ENCODE data around the gene UPF3A. TPM values are rescaled to one million over a fixed set of nuclear protein-coding genes. Genes with fewer than 3 reads are reported as not detected.

UPF3A gene
- total and polyA plus RNA-seq, 10 donors: 33.0 to 59.7 (median 49.1) TPM

DNA sequence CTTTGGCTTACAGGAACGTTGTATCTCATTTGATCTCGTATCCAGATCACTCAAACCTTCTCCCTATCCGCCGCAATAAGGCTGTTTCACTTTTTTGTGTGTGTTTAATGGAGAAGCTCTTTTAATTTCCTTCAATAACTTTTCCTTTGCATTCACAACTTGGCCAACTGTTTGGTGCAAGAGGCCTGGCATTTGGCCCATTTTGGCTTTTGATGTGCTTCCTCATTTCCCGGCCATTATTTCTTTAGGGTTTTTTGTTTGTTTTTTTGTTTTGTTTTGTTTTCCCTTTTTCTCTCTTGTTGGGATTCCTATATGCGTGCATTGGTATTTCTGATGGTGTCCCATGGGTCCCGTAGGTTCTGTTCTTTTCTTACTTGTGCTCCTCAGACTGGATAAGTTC, 6.1 kb upstream of the UPF3A start:
- H3K36me3 ChIP-seq: peaks cover 0 to 85% (median 23%) of the 10 kb centered on the region in 6 donors

DNA sequence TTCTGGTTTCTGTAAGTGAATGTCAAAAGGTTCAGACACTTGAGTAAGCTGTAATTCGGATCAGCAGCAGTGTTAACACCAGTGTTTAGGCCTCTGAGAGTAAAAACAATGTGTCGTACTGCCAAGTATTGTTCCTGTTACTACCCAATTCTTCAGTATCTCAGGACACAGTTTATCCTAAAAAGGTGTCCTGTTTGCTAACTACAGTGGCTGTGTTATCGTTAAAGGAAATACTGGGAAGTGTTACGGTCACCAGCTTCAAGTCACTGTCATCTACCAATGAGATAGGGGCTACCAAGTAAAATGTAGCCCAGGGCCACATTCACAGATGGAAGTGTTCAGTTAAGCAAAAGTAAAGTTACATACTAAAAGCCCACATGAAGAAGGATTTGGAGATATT, 2.3 kb upstream of the UPF3A start:
- H3K27me3 ChIP-seq (replicated peaks in 1 of 7): no peaks in the 10 kb centered on the region
- H3K36me3 ChIP-seq: peaks cover 0 to 52% (median 11%) of the 10 kb centered on the region in 6 donors
- no peak overlapping the region for H3K4me3 ChIP-seq
- H3K9me3 ChIP-seq: no peaks in the 10 kb centered on the region
- peak overlapping the region in 4 of 8 donors; percentile 97 to 99 (median 98) for H3K27ac ChIP-seq
- WGBS, 5 donors: 85 to 91% (median 87%) methylated on average over 4 of the region's 4 CpGs
- H3K4me1 ChIP-seq: peaks cover 21 to 45% (median 31%) of the 10 kb centered on the region in 6 donors
- intact Hi-C loops (cut with DNase I; ENCODE audit: low total_unique reads): no loop called here
- TF ChIP-seq, protein P1, sequence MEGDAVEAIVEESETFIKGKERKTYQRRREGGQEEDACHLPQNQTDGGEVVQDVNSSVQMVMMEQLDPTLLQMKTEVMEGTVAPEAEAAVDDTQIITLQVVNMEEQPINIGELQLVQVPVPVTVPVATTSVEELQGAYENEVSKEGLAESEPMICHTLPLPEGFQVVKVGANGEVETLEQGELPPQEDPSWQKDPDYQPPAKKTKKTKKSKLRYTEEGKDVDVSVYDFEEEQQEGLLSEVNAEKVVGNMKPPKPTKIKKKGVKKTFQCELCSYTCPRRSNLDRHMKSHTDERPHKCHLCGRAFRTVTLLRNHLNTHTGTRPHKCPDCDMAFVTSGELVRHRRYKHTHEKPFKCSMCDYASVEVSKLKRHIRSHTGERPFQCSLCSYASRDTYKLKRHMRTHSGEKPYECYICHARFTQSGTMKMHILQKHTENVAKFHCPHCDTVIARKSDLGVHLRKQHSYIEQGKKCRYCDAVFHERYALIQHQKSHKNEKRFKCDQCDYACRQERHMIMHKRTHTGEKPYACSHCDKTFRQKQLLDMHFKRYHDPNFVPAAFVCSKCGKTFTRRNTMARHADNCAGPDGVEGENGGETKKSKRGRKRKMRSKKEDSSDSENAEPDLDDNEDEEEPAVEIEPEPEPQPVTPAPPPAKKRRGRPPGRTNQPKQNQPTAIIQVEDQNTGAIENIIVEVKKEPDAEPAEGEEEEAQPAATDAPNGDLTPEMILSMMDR (IDR thresholded peaks at IDR 0.05 in 8 of 11, conservative IDR thresholded peaks at IDR 0.05 in 3 of 11): no peak
- no peak for TF ChIP-seq POLR2A (IDR thresholded peaks at IDR 0.05)
- TF ChIP-seq POLR2AphosphoS5 (IDR thresholded peaks at IDR 0.05): no peak
- no peak for DNase-seq

More for the DNA sequence above, 6.1 kb upstream of the UPF3A start:
- intact Hi-C loops (cut with DNase I; ENCODE audit: low total_unique reads): no loop called here
- TF ChIP-seq POLR2AphosphoS5 (IDR thresholded peaks at IDR 0.05): no peak
- no peak for TF ChIP-seq POLR2A (IDR thresholded peaks at IDR 0.05)
- TF ChIP-seq, protein P1 (IDR thresholded peaks at IDR 0.05 in 8 of 11, conservative IDR thresholded peaks at IDR 0.05 in 3 of 11): no peak
- Histone ChIP-seq H3K27ac (no peak overlapping the region), H3K9me3 (no peaks in the 10 kb centered on the region), H3K4me1 (peaks cover 3 to 16% (median 7%) of the 10 kb centered on the region in 6 donors), H3K27me3 (replicated peaks in 1 of 7) (no peaks in the 10 kb centered on the region), H3K4me3 (no peak overlapping the region)
- DNase-seq: no peak
- WGBS, 5 donors: 62 to 84% (median 75%) methylated on average over 7 of the region's 7 CpGs

DNA sequence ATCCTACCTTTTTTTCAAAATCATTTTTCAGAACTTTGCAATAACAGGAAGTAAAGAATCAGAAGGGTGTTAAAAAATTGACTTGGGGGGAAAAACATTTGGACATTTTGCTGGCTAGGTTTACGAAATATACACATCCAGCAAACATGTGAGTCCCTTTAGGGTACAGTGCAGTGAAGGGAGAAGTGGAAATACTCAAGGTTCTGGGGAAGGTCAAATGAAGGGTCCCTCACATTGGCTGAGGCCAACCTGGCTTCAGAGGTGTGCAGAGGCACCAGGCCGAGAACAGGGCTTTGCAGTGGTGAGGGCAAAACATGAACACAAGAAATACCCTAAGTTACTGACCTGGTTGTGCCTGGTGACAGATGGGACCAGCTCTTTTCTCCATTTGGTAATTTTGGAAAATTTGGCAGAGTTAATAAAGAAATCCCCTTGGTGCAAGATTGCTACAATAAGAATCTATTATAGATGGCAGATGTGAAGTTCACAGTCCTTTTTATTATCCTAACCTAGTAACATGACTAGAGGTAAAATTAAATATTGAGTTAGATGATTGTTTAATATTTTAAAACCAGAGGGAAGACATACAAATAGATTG, 1.5 kb upstream of the UPF3A start:
- H3K4me3 ChIP-seq: peak overlapping the region in 2 of 8 donors; percentile 83 to 90
- peaks cover 0 to 52% (median 10%) of the 10 kb centered on the region in 6 donors for H3K36me3 ChIP-seq
- peak overlapping the region in 7 of 8 donors; percentile 97 to 99 (median 99) for H3K27ac ChIP-seq
- peaks cover 21 to 52% (median 34%) of the 10 kb centered on the region in 6 donors for H3K4me1 ChIP-seq
- H3K9me3 ChIP-seq: no peaks in the 10 kb centered on the region
- peak; percentile 56 for DNase-seq
- TF ChIP-seq, protein P1 (IDR thresholded peaks at IDR 0.05 in 8 of 11, conservative IDR thresholded peaks at IDR 0.05 in 3 of 11): no peak
- TF ChIP-seq POLR2A (IDR thresholded peaks at IDR 0.05) (no peak), POLR2AphosphoS5 (IDR thresholded peaks at IDR 0.05) (no peak)
- intact Hi-C loops (cut with DNase I; ENCODE audit: low total_unique reads): no loop called here
- no peaks in the 10 kb centered on the region for H3K27me3 ChIP-seq (replicated peaks in 1 of 7)
- WGBS, 5 donors: 72 to 81% (median 79%) methylated on average over 2 of the region's 2 CpGs

DNA sequence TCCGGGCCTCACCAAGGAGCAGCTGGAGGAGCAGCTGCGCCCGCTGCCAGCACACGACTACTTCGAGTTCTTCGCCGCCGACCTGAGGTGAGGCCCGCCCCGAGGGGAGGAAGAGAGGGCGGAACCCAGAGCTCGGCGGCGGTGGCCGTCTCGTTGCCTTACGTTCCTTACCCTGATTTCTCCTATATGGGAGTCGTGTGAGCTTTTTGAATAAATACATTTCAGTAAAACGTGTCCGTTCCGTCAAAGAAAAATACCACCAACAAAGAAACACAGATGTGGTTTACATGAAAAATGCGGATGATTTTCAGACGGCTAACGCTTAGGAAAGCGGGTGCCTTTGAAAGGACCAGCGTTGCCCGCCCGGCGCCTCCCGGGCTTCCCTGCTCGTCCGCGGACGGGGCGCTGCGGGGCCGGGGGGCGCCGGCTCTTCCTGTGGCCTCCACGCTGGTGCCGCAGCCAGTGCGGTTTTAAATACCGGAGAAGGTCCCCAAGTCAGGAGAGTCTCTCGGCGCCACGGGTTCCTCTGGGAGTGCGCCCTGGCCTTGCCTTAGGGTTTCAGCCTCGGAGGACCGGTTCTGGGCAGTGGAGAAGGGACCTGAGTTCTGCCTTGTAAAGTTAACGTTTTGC, 755 bp downstream of the UPF3A start:
- Histone ChIP-seq H3K27me3 (replicated peaks in 1 of 7) (no peaks in the 10 kb centered on the region), H3K4me1 (peaks cover 21 to 54% (median 37%) of the 10 kb centered on the region in 6 donors), H3K9me3 (no peaks in the 10 kb centered on the region), H3K27ac (peak overlapping the region; percentile 96 to 99 (median 98)), H3K4me3 (peak overlapping the region; percentile 69 to 90 (median 80)), H3K36me3 (peaks cover 0 to 52% (median 13%) of the 10 kb centered on the region in 6 donors)
- intact Hi-C loops (cut with DNase I; ENCODE audit: low total_unique reads): no loop called here
- 0 to 1% (median 1%) methylated on average over 47 to 50 of the region's 50 CpGs for WGBS, 5 donors
- TF ChIP-seq, protein P1 (IDR thresholded peaks at IDR 0.05 in 8 of 11, conservative IDR thresholded peaks at IDR 0.05 in 3 of 11): peak in 2 of 11 experiments; percentile 3 to 6
- TF ChIP-seq POLR2AphosphoS5 (IDR thresholded peaks at IDR 0.05) (peak; percentile 69 to 83 (median 76)), POLR2A (IDR thresholded peaks at IDR 0.05) (no peak)
- DNase-seq: peak; percentile 95
